HG03097 (cell line): ENCODE measurements around the gene FAM78B.
A peak's percentile ranks its signal among the peaks of the same experiment; 100 is the strongest.

Experiments
- ATAC-seq: cut with Tn5 transposase; IDR thresholded peaks from one replicate; pipeline ENCODE4 v1.9.1; 2021; ENCODE audit not compliant: unreplicated experiment, low FRiP score

Gene FAM78B, protein sequence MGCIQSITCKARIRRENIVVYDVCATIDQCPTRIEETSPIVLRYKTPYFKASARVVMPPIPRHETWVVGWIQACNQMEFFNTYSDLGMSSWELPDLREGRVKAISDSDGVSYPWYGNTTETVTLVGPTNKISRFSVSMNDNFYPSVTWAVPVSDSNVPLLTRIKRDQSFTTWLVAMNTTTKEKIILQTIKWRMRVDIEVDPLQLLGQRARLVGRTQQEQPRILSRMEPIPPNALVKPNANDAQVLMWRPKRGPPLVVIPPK

DNA sequence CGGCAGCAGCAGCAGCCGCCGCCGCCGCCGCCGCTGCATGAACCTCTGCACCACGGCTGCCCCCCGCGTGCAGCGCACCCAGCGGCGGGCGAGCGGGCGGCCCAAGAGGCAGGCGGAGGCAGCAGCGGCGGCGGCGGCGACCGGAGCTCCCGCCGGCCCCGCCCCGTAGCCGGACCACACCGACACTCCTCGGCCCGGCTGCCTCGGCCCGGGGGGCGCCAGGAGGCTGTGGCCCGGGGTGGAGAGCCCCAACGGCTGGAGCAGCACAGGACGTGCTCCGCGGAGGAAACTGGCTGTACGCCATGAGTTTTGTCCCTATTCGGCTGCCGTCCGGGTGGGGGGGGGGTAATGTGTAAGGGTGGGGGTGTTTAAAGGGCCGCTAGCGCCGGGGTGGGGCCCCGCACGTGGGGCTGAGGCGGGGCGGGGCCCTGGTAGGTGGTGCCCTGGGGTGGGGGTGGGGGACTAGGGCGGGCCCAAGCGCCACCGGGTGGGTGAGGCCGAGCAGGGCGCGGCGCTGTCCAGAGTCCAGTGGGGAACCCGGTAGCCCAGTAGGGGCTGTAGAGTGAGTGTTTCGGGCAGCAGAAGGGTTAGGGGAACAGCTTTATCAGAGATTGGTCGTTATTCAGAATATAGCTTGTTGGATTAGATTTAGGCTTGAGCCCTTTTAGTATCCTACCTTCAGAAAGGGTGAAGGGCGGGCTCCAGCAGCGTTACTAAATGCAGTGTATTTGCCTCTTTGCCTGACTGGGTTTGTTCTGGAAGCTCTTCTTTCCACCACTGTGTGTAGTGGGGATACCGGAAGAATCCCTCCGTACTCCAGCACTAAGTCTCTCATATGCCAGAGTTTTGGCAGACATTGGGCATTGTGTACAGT lies at the start of gene FAM78B:
Gene FAM78B (minus strand): TSS at position 304 of the 874 bp plus-strand sequence. CDS start 753 bp downstream, outside the sequence.
- ATAC-seq, result peak; percentile 33

DNA sequence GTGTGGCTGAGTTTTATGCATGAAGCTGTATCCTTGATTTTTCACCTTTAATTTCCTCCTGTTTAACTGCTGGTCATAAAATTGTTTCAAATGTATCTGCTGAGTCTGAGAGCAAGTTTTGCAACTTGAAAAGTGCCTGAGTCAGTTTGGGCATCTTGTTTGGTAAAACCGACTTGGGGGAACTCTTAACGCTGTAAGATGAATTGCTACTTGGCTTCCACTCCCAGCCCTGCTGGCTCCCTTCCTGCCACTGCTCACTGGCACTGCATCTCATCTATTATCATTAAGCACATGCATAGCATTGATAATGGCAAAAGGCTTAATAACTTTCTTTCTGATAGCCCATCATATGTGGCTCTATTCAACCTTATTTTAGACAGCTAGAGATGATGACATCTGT lies 35.7 kb upstream of the FAM78B start:
- no peak for ATAC-seq

DNA sequence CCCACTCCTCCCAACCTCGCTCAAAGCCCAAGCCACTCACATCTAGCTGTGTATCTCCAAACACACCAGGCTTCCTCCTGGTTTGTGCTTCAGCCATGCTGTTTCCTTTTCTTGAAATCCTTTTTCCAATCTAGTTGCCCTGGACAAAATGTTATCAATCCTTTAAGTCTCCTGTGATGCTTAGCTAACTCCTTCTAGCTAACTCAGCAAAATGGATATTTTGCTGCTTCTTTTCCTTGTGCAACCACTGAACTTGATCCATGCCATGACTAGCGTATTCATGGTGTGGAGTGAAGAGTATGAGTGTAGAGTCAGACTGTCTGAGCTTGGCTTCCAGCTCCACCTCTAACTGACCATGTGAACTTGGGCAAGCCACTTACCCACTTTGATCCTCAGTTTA lies 33.9 kb upstream of the FAM78B start:
- ATAC-seq, result no peak

DNA sequence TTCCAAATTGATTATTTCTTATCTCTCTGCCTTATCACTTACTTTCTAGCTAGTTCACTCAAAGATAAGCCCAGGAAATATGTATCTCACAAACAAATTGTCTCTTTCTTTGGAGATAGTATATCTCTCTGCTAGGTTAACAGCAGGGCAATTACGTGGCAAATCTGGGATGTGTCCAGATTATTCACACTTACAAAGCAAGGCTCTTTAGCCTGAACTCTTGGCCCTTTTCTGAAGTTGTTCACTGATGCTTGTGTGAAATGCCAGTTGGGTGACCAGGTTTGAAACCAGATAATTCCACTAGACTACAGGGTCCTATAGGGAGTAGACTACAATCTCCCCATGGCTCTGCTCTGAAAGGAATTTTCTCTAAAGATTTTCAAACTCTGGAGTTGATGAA lies 30.8 kb upstream of the FAM78B start:
- ATAC-seq, result no peak

DNA sequence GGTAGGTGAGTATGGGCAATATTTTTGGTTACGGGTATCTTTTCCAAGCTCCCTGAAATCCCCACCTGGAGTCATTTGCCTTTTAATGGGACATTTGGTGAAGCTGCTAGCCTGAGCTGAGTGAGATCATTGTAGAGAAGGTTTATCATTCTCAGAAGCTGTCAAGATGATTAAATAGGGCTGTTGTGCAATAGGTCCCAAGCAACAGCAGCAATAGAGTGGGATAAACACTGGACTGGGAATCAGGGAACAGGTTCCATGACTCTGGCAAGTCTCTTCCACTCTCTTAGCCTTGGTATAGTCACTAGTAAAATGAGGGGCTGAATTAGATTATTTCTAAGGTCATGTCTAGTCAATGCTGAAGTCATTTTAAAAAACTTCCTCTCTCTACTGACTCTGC lies 30.3 kb upstream of the FAM78B start:
- ATAC-seq, result no peak

DNA sequence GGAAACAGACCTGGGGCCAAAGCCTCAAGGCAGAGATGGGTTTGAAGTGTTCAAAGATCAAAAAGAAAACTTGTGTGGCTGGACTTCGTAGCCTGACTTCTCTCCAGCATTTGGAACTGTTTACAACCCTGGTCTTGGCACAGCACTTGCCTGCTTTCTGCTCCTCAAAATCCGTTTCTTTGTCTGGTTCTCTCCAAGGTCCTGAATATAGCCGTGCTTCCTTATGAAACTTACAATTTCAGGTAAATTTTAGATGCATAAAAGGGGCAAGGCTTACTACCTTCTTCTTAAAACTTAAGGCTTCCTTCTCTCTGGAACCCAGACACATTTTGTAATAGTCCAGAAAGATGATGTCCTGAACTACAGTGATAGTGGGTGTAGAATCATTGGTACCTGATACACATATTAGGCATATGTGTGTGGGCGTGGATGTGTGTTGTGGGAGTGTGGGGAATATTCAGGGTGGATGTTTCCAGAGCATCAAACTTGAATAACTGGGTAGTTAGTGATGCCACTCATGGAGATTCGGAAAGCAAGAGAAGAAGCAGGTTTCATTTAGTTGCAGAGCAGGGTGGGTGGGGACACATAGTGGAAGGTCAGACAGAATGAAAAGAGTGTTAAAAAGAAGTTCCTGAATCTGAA lies 26.4 kb upstream of the FAM78B start:
- no peak for ATAC-seq

DNA sequence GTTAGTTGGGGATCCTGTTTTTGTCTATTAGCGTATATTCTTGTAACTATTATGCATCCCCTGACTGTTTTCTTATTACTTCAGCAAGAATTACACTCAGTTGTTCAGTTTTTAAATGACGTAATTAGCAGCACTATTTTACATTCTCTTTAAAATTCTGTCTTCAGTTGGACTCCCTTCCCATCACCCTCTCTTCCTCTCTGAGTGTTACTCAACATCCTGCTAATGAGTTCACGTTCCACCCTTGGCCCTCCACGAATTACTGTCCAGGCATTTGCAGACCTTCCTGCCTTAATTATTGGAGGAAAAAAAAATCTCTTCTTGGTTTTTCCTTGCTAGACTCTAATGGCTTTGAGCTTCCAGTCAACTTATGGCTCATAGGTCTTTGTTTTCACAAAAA lies 23.6 kb upstream of the FAM78B start:
- ATAC-seq, result no peak

DNA sequence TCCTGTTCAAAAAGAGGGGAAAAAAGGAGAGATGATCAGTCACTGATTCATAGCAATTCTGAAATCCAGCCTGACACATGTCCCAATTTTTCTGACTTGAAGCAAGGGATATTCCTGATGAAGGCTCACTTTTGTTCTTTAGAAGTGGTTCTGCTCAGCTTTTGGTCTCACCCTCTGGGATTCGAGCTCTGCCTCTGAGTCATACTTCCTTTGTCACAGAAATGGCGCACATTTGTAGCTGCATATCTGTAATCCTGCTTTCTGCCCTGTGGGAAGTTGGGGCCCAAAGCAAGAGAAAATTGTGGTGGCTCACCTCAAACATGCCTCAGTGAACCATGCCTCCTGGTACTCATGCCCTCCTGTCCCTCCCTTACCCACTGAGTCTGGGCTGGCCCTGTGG lies 22.3 kb upstream of the FAM78B start:
- no peak for ATAC-seq

DNA sequence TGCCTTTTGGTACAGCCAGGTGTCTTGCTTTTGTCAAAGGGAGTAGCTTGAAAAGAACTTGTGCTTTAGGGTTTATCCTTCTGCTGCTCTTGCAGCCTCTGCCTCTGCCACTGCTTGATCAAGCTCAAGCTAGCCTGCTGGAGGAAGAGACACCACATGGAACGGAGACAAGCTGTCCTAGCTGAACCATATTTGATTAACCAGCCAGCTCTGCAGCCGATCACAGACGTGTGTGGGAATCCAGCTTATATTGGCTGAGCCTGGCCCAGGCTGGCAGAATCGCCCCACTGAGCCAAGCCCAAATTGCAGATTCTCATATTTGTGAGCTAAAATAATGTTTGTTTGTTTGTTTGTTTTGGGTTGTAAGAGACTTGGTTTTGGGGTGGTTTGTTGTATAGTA lies 18.7 kb upstream of the FAM78B start:
- no peak for ATAC-seq

DNA sequence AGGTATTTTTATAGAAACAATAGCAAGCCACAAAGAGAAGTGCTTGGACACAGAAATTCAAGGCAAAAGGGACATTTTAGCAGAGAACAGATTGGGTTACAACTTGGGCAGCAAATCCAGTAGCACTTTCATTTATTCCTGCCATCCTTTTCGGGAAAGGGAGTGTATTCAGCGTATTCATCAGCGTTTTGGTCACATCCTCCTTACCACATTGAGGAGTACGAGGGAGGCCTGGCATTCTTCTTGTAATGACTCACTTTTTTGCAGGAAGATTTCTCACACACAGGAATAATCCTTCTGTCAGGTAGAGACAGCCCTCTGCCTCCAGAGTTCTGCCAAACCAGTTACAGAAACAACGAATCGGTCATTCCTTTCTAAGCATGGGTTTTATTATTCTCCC lies 18.1 kb upstream of the FAM78B start:
- ATAC-seq, result no peak

DNA sequence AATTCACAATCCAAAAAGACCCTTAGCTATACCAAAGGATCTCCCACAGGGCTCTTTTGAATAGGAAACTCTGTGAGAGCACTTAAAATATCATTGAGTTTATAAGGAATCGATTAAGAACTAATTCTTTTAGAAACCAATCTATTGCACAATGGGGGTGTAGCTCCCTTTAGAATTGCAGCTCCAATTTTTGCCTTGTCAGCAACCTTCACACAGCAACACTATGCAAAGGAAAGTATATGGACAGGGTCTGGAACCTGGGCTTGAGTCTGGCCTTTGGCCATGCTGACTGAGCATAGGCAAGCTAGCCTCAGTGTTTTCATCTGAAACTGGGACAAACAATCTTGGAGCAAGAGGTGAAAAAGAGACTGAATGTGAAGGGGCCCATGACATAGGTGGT lies 17.2 kb upstream of the FAM78B start:
- no peak for ATAC-seq

DNA sequence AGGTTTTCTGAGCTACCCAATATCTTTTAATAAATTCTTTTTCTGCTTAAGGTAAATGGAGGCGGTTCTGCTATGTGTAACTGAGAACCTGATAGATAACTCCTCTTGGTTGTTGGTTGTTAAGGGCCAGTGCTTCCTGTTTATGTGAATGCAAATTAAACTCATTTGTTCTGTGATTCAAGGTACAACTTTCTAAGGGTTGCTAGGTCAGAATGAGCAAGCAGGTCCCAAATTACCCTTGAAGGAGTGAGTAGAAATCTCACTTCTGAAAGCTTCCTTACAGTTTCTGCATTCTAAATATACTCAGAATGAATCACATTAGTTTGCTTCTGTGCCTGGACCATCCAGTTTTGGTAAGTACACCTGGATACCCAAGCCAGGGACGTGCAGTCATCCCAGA lies 15.5 kb upstream of the FAM78B start:
- no peak for ATAC-seq

DNA sequence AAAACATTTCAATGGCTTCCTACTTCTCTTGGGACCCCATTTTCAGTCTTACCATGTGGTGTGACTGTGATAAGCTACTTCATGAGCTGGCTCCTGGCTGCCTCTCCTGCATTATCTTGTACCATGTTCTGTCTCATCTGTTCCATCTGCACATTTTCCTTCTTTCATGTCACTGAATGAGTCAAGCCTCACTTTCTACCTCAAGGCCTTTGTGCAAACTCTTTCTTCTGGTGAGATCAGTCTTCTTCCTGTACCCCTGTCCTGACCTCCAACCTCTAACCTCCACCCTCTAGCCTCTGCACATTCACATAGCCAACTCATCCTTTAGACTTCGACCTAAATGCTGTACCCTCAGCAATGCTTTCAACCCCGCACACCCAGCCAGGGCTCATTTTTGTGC lies 9.6 kb upstream of the FAM78B start:
- ATAC-seq, result no peak

DNA sequence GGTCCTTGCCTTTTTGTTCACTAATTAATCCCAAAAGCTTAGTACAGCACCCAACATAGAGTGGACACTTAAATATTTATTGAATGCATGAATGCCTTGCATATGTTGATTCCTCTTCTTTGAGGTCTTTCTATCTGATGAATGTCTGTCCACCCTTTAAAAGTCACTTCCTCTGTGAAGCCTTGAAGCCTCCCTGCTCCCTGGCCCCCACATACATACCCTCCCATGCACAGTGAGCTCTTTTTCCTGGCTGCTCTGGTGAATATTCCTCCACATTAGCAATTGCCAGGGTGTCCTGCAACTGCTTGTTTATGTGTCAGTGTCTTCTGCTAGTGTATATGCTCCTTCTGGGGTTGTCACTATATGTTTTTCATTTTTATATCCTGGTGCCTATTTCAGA lies 8.2 kb upstream of the FAM78B start:
- no peak for ATAC-seq

DNA sequence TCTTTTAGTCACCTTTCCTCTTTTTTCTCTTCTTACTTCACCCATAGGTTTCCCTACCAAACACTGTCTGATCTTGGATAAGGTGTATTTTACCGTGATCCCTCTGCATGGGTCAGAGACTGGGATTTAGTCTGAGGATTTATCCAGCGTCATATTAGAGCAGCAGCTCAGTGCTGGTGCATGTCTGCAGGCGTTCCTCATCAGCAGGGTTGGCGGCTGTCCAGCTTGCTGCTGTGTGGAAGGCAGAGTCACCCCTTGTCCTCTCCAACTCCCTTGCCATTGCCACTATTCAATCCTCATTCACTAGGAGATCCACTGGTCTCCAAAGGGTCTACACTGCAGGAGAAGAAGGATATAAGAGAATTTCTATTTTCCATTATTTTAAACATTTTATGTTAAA lies 7.3 kb upstream of the FAM78B start:
- ATAC-seq, result no peak

DNA sequence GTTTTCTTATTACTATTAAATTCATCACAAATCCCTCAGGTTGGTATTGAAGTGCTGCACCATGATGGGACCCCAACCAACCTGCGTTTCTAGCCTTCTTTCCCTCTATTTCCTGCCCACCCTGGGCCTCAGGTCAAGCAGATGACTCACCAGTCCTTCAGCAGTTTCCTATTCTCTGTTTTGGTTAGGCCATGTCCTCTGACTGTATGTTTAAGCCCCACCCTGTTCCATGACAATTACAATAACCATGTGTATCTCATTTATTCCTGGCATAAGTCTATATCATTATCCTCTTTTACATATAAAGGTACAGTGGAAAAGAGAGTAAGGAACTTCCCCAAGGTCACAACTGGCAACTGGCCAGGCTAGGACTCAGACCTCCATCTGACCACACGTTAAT lies 5.3 kb upstream of the FAM78B start:
- ATAC-seq, result no peak

DNA sequence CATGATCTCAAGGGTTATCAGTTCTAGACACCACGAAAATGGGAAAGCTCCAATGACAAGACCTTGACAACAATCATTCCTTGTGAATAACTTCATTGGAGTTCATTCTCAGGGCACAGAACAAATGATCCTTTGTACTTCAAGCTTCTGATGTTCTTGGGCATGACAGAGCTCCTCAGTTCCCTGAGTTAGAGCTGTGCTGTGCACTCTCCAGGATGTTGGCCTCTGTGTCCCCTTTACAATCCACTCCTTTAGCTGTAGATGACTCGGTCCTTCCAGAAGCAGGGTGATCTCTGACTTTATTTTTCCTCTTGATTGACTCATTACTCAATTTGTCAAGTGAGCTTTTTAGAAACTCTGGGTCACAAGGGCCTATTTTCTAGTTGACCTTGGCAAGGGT lies 3.9 kb upstream of the FAM78B start:
- no peak for ATAC-seq

DNA sequence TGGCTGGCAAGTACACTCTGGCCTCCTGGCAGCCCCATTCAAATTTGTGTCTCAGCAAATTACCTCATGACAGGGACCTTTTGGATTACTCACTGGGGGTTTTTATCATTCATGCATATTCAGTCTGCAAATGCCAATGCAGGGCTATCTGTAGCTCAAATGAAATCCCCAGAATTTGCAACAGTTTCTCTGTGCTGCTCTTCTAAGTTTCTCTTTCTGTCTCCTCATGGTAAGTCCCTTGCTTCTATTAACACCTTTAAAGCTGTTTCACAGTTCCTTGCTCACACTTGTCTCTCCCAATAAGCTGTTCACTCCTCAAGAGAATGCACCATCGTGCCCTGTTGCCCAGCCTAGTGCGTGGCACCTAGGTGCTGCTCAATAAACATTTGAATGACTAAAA lies 3.3 kb upstream of the FAM78B start:
- peak; percentile 50 for ATAC-seq

DNA sequence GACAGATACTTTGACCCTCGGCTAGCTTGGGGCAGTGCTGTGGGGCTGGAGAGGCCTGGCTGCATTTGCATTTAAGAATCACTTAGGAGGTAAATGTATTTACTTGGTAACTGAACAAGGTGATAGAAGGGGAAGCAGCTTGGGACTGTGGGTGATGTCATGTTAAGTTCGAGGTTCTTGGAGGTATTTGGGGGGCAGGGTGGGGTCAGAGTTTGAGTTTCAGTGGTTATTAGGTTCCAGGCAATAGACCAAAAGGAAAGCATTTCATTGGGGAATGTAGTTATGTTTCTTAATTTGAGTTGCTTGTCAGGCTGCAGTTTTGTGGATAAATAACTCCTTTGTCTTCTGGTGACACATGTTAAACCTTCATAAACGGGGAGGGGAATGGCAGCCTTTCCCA lies 2.4 kb upstream of the FAM78B start:
- no peak for ATAC-seq

DNA sequence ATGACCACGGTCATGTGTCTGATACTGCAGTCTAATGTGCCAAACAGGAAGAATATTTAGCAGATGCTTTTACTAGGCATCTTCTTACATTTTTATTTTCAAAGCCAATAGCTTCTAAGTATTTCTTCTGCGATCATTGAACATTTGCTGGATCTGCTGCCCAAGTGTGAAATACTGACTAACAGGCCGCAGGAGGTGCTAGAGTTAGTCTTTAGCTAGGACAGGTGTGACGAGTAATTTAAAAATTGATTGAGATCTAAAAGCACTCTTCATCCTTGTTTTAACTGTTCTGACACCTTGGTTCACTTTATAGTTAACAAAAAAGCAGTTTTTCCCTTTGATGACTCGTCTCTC lies 748 bp upstream of the FAM78B start:
- no peak for ATAC-seq

DNA sequence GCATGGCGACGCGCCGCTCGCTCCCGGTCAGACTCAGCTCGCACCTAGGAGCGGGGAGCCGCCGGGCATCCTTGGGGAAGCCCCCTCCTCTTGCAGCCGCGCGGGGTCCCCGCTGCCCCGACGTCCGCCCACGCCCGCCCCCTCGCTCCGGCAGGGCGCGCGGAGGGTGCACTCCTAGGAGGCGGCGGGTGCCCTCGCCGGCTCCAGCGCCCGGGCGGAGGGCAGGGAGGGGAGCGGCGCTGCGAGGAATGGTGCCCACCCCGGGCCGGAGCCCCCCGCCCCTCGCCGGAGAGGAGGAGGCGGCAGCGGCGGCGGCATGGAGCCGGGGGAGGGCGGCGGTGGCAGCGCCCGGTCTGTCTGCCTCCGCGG lies 488 bp downstream of the FAM78B start:
- peak; percentile 1 for ATAC-seq
